Inferior parietal cortex (tissue), 1 donor: ENCODE data around the gene ELK4.
A peak's percentile ranks its signal among the peaks of the same experiment; 100 is the strongest.
"Not testable (repeated sequence)": the region's sequence is repeated elsewhere in the genome, so short reads cannot be mapped to it uniquely, and the experiment has no call there.

Source experiments
- DNase-seq: peaks from one replicate; pipeline ENCODE4 v3.0.0-alpha.2; 2016; ENCODE audit errors: extremely low spot score

Gene ELK4

DNA sequence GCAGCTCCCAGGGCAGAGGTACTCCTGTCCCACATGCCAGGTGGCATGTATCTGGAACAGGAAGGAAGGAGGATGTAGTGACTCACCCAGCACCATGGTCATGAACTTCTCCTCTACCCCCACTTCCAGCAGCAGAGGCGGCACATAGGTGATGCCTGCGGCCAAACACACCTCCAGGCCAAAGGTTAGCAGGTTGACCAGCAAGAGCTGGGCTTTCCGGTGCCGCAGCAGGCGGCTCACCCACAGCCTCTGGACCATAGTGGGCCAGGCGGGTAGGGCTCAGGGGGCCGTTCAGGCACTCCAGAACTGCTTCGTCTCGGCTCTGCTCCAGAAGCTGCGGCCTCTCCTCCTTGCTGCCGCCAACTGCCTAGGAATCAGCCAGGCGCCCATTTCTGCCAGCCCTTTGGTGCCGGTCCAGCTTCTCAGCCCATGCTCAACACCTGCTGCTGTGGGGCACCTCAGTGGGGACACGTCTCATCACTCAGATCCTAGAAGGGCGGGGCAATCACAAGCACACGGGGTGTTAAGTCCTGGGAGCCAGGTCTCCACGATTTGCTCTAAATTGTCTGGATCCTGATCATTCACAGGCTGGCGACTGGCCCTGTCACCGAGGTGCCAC, 32.7 kb upstream of the ELK4 start:
- no peak for DNase-seq

DNA sequence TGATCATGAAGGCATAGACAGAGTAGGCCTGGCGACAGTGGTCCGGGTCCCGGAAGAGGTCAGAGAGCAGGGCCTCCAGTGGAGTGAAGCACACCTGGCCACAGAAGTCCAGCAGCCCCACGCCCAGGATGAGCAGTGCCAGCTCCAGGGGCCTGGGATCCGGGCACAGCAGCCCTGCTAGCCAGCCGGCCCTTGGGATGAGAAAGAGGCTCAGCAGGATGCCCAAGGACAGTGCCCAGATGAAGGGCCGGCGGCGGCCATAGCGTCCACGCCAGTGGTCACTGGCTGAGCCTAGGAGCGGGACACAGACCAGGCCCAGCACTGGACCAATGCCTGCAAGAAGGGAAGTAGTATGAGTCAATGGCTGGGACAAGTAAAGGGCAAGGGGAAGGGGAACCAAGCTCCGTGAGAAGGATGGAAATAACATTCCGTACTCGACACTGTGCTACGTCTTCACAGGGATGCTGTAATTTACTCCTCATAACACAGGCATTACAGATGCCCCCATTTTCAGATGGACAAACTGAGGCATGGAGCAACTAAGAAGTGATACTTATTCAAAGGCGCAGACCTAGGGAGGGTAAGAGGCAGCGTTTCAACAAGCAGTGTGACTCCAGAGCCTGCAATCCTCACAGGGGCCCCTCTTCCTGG, 31.6 kb upstream of the ELK4 start:
- DNase-seq, result no peak

DNA sequence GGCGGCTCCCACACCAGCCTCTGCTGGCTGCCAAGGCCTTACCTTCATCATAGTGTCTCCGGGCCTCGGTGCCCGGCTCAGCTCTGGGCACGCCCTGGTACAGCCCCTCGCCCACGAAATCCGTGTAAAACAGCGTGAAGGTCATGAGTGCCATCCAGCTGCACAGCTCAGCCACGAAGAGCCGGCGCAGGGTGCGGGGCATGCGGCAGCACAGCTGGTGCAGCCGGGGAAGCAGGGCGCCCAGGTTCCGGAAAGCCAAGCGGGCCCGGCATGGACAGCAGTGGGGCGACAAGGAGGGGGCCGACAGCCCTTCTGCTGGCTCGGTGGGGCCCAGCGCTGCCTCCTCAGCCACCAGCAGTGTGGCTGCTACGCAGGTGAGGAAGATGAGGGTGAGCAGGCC, 31.0 kb upstream of the ELK4 start:
- DNase-seq, result no peak

DNA sequence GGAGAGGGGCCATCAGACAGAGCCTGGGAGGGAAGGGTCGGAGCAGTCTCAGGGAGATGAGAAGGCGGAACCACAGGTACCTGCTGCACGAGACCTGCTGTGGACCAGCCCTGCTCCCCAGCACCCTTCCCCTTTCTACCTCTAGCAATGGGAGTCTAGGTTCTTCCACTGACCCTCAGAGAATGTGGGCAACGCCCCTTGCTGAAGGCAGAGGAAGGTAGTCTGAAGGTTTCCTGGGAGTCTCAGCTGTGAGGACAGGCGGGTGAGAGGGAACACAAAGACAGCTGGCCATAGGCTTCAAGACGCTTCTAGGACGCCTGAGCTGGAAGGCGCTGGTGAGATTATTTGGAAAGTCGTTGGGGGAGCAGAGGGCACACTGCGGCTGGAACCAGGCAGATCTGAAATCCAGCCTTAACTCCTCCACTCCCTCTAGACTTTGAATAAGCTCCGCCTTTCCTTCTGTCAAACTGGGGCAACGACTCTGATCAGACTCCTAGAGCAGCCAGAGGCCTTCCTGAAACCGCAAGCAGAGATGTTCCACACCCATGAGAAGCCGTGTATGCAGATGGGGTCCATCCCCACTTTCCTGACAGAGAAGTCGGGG, 30.4 kb upstream of the ELK4 start:
- DNase-seq, result no peak

DNA sequence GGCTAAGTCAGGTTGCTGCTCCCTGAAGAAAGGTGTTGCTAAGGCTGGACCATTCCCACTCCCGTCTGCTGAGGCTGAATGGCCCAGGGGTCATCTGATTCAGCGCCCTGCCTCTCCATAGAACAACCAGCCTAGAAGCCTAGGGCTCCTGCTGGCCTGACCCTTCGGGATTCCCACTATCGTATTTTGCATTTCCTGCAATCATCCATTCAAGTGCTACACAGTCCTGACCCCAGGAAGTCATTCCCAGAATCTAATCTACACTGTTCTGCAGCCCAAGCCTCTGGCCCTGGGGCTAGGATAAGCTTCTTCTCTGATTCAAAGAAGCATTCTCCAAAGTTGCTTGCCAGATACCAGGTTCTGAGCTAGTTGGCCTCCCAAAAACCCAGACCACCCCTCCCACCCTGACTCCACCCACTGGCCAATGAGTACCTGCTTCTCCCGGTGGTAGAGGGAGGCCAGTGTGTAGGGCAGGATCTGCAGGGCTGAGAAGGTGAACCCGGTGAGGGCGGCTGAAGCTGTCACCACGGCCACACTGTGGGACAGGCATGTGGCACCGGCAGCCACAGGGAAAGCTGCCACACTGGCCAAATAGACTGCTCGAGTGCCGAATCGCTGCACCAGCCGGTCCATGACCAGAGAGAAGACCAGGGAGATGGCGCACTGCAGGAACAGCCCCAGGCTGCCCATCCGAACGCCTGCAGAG, 29.8 kb upstream of the ELK4 start:
- DNase-seq, result no peak

DNA sequence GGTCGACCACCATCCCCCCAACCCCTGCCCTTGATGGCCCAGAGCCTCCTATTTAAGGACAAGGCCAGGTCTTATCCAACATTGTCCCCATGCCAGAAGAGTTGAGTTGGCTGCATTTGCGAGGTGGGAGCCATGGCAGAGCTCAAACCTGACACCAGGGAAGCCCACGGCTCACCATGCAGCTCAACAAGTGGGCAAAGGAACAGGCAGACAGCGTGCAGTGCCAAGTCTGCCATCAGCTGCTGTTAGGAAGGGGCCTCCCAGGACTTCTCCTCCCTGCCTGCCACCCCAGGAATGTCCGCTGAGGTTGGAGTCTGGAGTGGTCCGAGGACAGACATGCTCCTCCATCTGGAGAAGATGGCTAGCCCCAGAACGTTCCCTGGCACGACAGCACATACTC, 28.6 kb upstream of the ELK4 start:
- no peak for DNase-seq

DNA sequence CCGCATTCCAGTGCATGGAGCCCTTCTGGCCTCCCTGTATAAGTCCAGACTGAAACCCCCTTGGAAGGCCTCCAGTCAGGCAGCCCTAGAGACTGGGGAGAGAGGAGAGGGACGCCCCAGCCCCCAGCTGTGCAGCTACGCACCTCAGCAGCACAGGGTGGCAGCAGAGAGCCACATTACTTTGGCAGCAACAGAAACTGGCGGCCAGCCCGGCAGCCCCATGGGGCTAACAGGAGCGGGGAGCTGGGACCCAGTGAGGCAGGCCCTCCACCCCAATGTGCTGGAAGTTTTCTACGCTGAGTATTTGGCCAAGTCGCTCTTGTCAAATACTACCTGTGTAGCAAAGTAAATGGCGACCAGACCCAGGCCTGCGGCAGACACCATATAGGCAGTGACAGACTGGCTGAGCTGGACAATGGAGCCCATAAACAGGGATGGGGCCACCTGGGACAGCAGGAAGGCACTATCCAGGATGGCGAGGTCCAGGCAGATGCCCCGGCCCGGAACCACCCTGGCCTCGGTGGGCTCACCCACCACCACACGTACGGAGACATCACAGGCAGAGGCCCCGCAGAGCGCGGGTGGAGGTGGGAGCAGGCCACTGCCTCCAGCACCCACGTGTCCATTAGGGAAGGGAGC, 27.3 kb upstream of the ELK4 start:
- DNase-seq, result peak; percentile 90

DNA sequence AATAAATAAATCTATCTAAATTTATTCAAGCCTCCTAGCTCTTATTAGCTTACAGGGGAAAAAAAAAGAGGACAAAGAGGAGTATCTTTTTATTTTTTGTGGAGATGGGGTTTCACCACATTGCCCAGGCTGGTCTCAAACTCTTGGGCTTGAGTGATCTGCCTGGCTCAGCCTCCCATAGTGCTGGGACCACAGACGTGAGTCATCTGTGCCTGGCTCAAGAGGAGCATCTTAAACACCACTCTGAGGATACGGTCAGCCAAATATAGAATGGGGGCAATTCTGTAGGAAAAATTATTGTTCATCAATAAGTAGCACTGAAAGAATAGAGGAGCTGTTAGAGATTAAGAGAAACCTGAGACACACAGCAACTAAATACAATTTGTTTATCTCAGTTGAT, 24.4 kb upstream of the ELK4 start:
- no peak for DNase-seq

DNA sequence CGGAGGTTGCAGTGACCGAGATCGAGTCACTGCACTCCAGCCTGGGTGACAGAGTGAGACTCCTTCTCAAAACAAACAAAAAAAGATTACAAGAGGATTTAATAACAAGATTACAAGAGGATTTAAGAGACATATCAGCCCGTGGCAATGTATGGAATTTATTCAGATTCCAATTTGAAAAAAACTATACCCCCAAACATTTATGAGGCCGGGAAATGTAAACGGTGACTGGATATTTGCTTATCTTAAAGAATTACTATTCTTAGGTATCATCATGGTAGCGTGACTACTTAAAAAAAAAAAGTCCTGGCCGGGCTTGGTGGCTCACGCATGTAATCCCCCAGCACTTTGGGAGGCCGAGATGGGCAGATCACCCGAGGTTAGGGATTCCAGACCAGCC, 21.2 kb upstream of the ELK4 start:
- DNase-seq, result no peak

DNA sequence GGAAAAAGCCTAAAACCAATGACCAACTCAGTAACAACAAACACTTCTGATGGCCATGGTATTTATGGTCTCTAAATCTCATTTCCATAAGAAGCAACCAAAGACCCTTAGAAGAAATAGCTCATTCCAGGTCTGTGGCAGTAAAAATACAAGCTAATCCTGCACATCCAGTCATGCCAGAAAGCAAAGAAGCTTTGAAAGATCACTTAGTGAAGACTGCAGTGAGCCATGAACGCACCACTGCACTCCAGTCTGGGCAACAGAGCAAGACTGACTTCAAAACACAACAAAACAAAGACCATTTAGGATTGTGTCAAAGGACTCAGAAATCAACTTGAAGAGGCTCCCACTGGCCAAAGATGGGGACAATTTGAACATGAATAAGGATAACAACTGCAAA, 18.4 kb upstream of the ELK4 start:
- DNase-seq, result no peak

DNA sequence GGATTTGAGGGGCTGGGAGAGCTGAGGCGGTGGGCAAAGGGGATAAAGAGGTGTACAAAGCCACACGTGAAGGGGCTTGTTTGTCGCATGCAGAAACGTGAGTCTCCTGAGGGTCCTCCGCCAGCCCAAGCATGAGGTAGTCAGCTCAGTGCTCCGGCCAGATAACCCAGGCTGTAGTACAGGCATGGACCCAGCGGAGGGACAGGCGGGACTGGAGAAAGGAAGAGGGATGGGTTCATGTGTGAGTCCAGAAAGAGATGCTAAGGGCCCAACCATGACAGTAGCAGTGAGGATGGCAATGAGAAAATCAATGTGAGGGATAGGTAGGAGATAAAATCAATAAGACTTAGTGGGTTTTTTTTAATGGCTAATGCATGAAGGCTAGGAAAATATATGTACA, 13.7 kb upstream of the ELK4 start:
- DNase-seq, result no peak

DNA sequence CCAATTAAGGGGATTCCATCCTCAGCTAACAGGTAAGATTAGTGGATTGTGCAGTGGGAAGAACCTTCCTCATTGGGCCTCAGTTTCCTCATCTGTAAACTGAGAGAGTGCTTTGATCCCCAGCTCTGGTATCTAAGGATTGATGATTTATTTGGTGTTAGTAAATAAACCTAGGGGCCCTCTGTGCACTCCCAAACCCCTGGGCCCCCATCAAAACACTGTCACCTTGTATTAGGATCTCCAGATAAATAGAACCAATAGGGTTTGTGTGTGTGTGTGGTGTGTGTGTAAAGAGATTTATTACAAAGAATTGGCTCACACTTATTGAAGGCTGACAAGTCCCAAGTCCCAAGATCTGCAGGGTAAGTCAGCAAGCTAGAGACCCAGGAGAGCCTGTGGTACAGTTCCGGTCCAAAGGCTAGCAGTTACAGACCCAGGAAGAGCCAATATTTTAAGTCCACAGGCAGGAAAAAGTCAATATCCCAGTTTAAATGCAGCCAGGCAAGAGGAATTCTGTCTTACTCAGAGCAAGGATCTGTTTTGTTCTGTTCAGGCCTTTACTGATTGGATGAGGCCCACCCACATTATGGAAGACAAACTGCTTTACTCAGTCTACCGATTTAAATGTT, 11.0 kb upstream of the ELK4 start:
- DNase-seq, result no peak

DNA sequence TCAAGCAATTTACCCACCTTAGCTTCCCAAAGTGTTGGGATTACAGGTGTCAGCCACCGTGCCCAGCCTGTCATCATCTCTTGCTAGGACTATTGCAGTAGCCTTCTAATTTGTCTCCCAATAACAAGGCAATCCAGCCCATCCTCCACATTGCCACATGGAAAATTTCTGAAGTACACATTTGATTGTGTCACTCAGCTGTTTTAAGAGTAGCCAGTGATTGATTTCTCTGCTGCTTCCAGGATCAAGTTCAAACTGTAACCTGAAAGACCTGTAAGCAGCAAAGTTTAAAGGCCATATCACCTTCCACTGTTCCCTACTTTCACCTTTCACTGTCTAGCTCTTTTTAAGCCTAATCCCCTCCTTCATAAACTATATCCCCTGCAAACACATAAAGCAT, 7.8 kb upstream of the ELK4 start:
- no peak for DNase-seq

DNA sequence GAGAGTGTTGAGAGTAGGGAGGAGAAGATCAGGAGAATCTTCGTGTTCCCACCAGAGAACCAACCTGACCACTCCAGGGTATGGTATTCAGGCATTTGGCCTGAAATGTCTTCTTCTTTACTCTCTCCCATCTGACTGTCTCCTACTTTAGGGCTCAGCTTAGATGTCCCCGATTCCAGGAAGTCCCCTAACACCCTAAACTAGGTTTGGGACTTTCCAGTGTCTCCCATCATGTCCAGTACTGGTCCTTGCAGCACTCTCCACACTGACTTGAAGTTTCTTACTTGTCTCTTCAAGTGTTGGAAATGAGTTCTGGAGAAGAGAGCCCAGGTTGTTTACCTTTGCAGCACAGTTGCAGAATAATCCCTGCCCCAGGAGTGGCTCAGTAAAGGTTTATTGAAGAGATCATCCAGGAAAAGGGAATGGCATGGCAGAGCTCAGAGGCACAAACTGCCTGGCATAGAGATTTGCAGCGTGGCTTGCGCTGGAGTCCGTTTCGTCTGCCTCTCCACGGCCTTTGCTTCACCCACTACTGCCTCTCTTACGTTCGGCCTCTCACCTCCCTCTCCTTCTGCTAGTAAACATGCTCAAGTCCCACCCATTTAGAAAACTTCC, 6.2 kb upstream of the ELK4 start:
- no peak for DNase-seq

DNA sequence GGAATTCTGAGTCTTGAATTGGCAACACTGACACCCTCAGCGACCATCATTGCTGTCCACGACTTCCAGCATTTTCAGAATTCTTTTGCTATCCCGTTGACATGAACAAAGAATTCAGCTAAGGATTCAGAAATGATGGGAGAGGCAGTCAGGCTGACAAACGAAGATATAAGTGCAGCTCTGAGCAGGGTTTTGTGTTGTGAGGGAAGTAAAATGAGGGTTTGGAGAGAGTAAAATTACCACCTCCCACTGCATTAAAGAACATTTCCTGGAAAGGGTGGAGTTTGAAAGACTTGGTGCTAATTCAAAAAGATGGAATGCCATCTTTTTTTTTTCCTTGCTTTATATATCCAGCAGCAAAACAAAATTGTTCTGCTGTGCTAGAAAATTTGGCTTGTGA, 4.9 kb upstream of the ELK4 start:
- no peak for DNase-seq

DNA sequence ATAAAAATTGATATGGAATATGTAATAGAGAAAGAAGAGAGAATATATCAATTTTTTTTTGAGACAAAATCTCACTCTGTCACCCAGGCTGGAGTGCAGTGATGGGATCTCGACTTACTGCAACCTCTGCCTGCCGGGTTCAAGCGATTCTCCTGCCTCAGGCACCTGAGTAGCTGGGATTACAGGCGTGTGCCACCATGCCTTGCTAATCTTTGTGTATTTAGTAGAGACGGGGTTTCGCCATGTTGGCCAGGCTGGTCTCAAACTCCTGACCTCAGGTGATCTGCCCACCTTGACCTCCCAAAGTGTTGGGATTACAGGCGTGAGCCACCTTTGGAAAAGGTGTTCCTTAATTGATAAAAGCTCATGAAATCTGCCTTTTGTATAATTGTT, 4.3 kb upstream of the ELK4 start:
- DNase-seq, result not testable (repeated sequence)

DNA sequence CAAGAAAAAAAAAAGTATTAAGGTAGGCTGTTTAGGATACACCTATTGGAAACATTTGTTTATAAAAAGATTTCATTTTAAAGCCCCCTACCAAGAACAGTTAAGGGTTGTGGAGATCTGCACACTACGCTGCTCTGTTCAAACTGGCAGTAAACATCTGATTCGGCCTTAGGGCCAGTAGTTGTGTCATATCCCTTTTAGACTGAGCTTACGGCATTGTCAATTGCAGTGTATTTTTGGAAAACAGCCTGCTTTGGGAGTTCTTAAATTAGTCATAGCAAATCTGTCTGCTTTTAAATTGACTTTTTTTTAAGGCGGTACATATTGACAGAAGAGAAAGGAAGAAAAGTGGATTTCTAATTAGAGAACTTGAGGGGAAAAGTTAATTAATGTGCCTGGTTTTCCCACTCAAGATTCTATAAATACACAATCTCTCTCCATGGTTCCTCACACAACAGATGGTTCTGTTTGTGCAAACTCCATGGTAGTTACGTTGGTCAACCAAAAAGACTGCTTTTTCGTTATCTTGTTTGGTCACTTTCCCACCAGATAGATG, 1.7 kb upstream of the ELK4 start:
- no peak for DNase-seq

DNA sequence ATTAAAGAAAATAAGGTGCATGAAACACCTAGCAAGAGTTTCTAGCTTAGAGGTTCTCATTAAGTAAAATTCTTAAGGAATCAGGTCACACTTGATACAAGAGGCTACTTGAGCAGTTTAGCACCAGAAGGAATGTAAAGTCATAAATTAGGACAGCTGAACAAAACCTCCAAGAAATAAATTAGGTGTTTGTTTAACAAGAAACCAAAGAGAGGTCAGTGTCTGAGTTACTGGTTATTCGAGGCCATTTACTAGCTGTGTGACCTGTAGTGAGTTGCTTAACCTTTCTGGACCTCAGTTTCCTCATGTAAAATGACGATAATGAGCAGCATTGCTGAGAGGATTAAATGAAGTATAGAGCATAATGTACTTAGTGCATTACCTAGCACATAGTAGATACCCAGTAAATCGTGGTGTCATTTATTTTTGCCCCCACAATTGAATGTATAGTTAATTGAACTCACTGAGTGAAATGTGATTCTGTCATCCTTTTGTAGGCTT, 908 bp upstream of the ELK4 start:
- DNase-seq, result no peak

DNA sequence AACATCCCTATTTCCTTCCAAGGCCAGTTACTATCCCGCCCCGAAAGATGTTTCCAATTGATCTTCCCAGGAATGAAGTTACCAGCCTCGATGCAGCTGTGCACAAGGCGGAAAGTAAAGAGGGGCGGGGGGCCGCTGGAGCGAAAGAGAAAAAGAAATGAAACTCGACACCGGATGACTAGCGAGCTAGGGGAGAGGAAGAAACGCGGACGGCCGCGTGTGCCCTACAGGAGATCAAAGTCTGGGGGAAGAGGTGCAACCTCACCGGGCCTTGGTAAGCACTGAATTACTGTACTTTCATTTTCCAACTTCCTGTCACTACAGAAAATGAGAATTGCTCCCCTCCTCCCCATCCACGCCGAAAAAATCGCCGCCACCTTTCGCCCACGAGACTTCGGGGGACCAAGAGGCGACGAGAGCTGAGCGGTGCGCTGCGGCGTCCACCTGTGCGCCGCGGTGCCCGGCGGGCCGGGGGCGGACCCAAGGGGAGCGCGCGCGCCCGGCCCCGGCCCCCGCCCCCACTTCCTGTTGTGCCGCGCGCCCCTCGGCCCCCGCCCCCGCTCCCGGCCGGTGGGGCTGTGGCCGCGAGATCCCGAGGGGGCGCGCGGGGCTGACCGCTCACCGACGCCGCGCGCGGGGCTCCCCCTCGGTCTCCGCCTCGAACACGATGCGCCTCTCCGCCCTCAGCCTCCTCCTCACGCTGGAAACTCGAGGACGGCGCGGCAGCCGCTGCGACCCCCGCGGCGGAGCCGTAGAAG, 622 bp downstream of the ELK4 start:
- peak; percentile 46 for DNase-seq

DNA sequence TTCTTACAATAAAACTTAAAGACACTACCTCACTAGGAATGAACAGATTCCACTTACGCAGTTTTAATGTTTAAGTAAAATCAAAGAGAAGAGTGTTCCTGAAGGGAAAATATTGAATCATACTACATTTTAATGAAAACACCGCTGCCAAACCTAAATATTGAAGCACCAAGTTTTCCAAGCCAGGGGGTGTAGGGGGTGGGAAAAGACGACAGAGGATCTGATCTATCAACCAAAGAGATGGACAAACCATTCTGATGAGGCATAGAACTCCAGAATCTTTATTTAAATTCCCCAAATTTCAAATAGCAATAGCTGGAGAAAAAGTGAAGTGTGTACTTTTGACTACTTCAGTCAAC, 1.2 kb downstream of the ELK4 start:
- DNase-seq, result no peak
